Activated CD8-positive, alpha-beta memory T cell treated with anti-CD3 and anti-CD28 coated beads for 36 hours (primary cell): ENCODE results near the gene NNMT. TPM values are rescaled to one million over a fixed set of nuclear protein-coding genes. Genes with fewer than 3 reads are reported as not detected.

Source experiments
- CTCF ChIA-PET: fragments of 350-600 bp; sonication (Branson Sonifier 250); formaldehyde crosslinking; loops from one replicate; lab custom pipeline; 2021; ENCODE audit warnings: antibody characterized with exemption; lab: Charles Lee
- POLR2A ChIA-PET: fragments of 350-600 bp; sonication (Branson Sonifier 250); formaldehyde crosslinking; loops from one replicate; lab custom pipeline; 2021; ENCODE audit warnings: antibody characterized with exemption; lab: Charles Lee
- total RNA-seq, 2 experiments: library from RNA; stranded (reverse); gene quantifications; one replicate each; pipeline ENCODE4 v1.2.3, GENCODE V29; 2021

The NNMT gene
- total RNA-seq, 2 experiments from 2014 or later: not detected

- CTCF ChIA-PET: no interaction called here
- POLR2A ChIA-PET: no interaction called here
Observed at GRCh38 chr11:114362326-114362725, 66.1 kb downstream of the NNMT start.

GRCh38 chr11:114362958-114363357, 66.8 kb downstream of the NNMT start:
- ChIA-PET POLR2A (no interaction called here), CTCF (no interaction called here)

Other genes starting within 250 kb of the NNMT start
- 1 to 10 TPM in 1 of 2 experiments, under 1 TPM in 1; 0.96 to 1.4 TPM for gene ZBTB16, start 236.7 kb upstream of the NNMT start, total RNA-seq
- gene C11orf71, start 104.1 kb downstream of the NNMT start, total RNA-seq: 1 to 10 TPM; 6.3 to 6.5 TPM
- gene RBM7, start 104.3 kb downstream of the NNMT start, total RNA-seq: 10 to 100 TPM; 35.3 to 39.1 TPM
- 10 to 100 TPM; 87.7 to 88.5 TPM for gene REXO2, start 143.1 kb downstream of the NNMT start, total RNA-seq